Upper lobe of right lung (tissue), 1 donor: ENCODE results near the gene C13orf42. TPM values are rescaled to one million over a fixed set of nuclear protein-coding genes. Genes with fewer than 3 reads are reported as not detected.

Experiments used
- ATAC-seq: fragments of 200-7000 bp; cut with Tn5 transposase; one replicate; pipeline ENCODE4 v1.9.1; 2020; ENCODE audit warnings: mild to moderate bottlenecking, moderate library complexity
- DNase-seq: peaks from one replicate; pipeline ENCODE4 v3.0.0-alpha.2; 2020
- H3K27ac ChIP-seq: fragments of 200-600 bp; one replicate; pipeline ENCODE4 v1.8.0; 2022
- H3K27me3 ChIP-seq: fragments of 200-600 bp; one replicate; pipeline ENCODE4 v1.8.0; 2022; ENCODE audit warnings: mild to moderate bottlenecking
- H3K36me3 ChIP-seq: fragments of 200-600 bp; one replicate; pipeline ENCODE4 v1.8.0; 2022
- H3K4me1 ChIP-seq: fragments of 200-600 bp; one replicate; pipeline ENCODE4 v1.8.0; 2022
- H3K4me3 ChIP-seq: fragments of 200-600 bp; one replicate; pipeline ENCODE4 v1.8.0; 2022; ENCODE audit warnings: mild to moderate bottlenecking
- H3K9me3 ChIP-seq: fragments of 200-600 bp; one replicate; pipeline ENCODE4 v1.8.0; 2022
- CTCF ChIP-seq: fragments of 200-600 bp; IDR thresholded peaks from one replicate; pipeline ENCODE4 v1.8.0; 2022; ENCODE audit warnings: antibody characterized with exemption
- intact Hi-C: fragments of 100-400 bp; cut with DNase I; formaldehyde crosslinking; loops from one replicate; pipeline ENCODE4 v1.11.0; 2022
- total RNA-seq: library from RNA; stranded (reverse); fragmentation: NEBNext Ultra II Directional; extraction: Animal tissue kit (Norgen Biotek cat#: 25700); gene quantifications from one replicate; pipeline ENCODE4 v1.2.1, GENCODE V29; 2021
- donor health status: DM: no; HTN: yes; CAD: no; lungs with severe emphysema.

C13orf42 gene
- total RNA-seq, 1 donor from 2014 or later, result not detected

GRCh38 chr13:51155161-51155560 lies 44.1 kb upstream of the C13orf42 start:
- H3K4me1 ChIP-seq, result no peaks in the 10 kb centered on the region
- TF ChIP-seq CTCF, result no peak
- H3K4me3 ChIP-seq, result no peak overlapping the region
- DNase-seq (no peak), ATAC-seq (no peak)
- no peaks in the 10 kb centered on the region for H3K27me3 ChIP-seq
- no peaks in the 10 kb centered on the region for H3K36me3 ChIP-seq
- H3K9me3 ChIP-seq, result no peaks in the 10 kb centered on the region
- intact Hi-C loops, result no loop called here
- no peak overlapping the region for H3K27ac ChIP-seq

DNA sequence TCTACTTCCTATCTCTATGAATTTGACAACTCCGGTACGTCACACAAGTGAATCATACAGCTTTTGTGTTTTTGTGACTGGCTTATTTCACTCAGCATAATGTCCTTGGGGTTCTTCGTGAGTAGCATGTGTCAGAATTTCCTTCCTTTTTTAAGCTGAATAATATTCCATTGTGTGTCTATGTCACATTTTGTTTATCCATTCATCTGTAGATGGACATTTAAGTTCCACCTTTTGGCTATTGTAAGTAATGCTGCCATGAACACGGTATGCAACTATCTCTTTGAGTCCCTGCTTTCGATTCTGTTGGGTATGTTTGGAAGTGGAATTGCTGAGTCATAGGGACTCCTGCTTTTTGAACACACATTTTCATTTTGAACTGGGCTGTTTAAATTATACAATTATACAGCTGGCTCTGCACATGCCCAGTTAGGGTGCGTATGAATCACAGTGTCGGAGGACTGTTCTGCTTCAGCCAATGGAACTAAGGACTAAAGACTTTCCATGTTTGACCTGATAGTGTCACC lies 43.0 kb upstream of the C13orf42 start:
- DNase-seq (no peak), ATAC-seq (peak; percentile 33)
- TF ChIP-seq CTCF, result no peak
- intact Hi-C loops, result no loop called here
- no peak overlapping the region for H3K4me3 ChIP-seq
- H3K9me3 ChIP-seq, result no peaks in the 10 kb centered on the region
- no peaks in the 10 kb centered on the region for H3K36me3 ChIP-seq
- no peaks in the 10 kb centered on the region for H3K4me1 ChIP-seq
- no peaks in the 10 kb centered on the region for H3K27me3 ChIP-seq
- no peak overlapping the region for H3K27ac ChIP-seq

DNA sequence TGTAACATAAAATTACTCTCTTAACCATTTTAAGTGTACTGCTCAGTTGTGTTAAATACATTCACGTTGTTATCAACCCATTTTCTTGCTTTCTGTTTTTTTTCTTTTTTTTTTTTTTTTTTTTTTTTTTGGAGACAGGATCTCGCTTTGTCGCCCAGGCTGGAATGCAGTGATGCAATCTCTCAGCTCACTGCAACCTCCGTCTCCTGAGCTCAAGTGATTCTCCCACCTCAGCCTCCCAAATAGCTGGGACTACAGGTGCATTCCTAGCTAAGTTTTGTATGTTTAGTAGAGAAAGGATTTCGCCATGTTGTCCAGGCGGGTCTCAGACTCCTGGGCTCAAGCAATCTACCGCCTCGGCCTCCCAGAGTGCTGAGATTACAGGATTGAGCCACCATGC lies 42.5 kb upstream of the C13orf42 start:
- no peaks in the 10 kb centered on the region for H3K9me3 ChIP-seq
- DNase-seq (no peak), ATAC-seq (no peak)
- no peaks in the 10 kb centered on the region for H3K36me3 ChIP-seq
- H3K27me3 ChIP-seq, result no peaks in the 10 kb centered on the region
- no peak overlapping the region for H3K4me3 ChIP-seq
- no peak overlapping the region for H3K27ac ChIP-seq
- TF ChIP-seq CTCF, result no peak
- H3K4me1 ChIP-seq, result no peaks in the 10 kb centered on the region
- intact Hi-C loops, result no loop called here

GRCh38 chr13:51152701-51153100 lies 41.6 kb upstream of the C13orf42 start:
- no peaks in the 10 kb centered on the region for H3K4me1 ChIP-seq
- no peaks in the 10 kb centered on the region for H3K9me3 ChIP-seq
- no peak overlapping the region for H3K27ac ChIP-seq
- DNase-seq (no peak), ATAC-seq (no peak)
- H3K4me3 ChIP-seq, result no peak overlapping the region
- no peaks in the 10 kb centered on the region for H3K27me3 ChIP-seq
- TF ChIP-seq CTCF, result no peak
- intact Hi-C loops, result no loop called here
- H3K36me3 ChIP-seq, result no peaks in the 10 kb centered on the region

DNA sequence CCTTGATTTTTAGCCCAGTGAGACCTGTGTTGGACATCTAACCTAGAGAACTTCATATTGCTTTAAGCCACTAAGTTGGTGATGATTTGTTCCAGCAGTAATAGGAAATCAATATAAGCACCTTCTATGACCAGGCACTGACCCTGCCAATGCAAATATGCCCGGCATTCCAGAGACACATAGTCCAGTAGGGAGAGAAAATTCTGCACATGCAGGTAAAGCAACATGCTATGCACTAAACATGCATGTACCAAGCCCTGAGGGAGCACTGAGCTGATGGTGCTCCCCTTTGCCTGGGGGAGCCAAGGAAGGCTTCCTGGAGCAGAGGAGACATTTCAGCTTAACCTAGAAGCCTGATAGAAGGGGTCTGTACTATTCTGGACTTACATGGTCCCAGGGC lies 40.4 kb upstream of the C13orf42 start:
- ATAC-seq, result no peak
- Histone ChIP-seq H3K4me1 (no peaks in the 10 kb centered on the region), H3K9me3 (no peaks in the 10 kb centered on the region), H3K36me3 (no peaks in the 10 kb centered on the region), H3K4me3 (no peak overlapping the region), H3K27ac (no peak overlapping the region), H3K27me3 (no peaks in the 10 kb centered on the region)
- intact Hi-C loops, result no loop called here
- TF ChIP-seq CTCF, result no peak
- no peak for DNase-seq

DNA sequence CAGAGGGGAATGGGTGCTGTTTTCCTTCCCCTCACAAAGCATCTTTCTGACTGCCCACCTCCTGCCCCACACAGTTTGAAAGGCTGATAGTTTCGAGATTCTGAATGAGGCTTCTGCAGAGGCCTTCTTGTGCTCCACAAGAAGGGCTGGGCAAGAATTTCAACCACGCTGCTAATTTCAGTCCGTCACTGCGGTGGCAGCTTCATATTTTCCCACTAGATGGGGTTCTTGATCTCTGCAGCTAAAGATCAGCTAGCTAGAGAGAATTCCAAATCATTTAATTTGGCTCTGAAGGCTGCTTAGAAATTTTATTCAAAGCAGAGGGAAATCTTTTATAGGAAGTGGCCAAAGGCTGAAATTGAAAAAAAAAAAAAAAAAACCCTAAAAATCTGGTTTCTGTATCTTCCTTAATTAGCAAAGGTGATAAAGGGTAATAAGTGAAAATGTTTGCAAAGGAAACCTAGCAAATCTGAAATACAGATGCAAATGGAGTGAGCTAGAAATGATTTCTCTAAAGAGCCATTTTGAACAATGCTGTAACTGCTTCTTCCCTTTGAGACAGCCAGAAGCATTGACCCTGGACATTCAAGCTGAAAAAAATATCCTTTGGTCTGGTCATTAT lies 38.0 kb upstream of the C13orf42 start:
- no peak overlapping the region for H3K27ac ChIP-seq
- no peaks in the 10 kb centered on the region for H3K4me1 ChIP-seq
- peak; percentile 44 for ATAC-seq
- no peak for DNase-seq
- no peak overlapping the region for H3K4me3 ChIP-seq
- no peaks in the 10 kb centered on the region for H3K9me3 ChIP-seq
- no peaks in the 10 kb centered on the region for H3K27me3 ChIP-seq
- H3K36me3 ChIP-seq, result no peaks in the 10 kb centered on the region
- peak; percentile 54 for TF ChIP-seq CTCF
- intact Hi-C loops, result loop anchor here (5.0 kb wide), 1 partner anchor 138 kb away; no protein-coding TSS in a partner anchor
